HK-2 (cell line): ENCODE results near the gene GRID1.

ENCODE experiments used
- DNase-seq: peaks from one replicate; pipeline ENCODE4 v3.0.0-alpha.2; 2018; ENCODE audit not compliant: unreplicated experiment

The GRID1 gene

GRCh38 chr10:85618841-85619240 lies 747.8 kb downstream of the GRID1 start:
- DNase-seq: no peak

- no peak for DNase-seq
Observed at GRCh38 chr10:85617751-85618546, 748.6 kb downstream of the GRID1 start.

- DNase-seq: no peak
Observed at GRCh38 chr10:85615556-85615955, 751.0 kb downstream of the GRID1 start.

GRCh38 chr10:85614981-85615380 lies 751.6 kb downstream of the GRID1 start:
- no peak for DNase-seq

- no peak for DNase-seq
Observed at GRCh38 chr10:85614566-85614965, 752.0 kb downstream of the GRID1 start.

- no peak for DNase-seq
Observed at GRCh38 chr10:85613391-85613790, 753.2 kb downstream of the GRID1 start.

- no peak for DNase-seq
Observed at GRCh38 chr10:85612833-85613232, 753.8 kb downstream of the GRID1 start.

- DNase-seq: no peak
Observed at GRCh38 chr10:85612378-85612775, 754.2 kb downstream of the GRID1 start.

- no peak for DNase-seq
Observed at GRCh38 chr10:85611746-85612377, 754.7 kb downstream of the GRID1 start.

- no peak for DNase-seq
Observed at GRCh38 chr10:85611093-85611740, 755.4 kb downstream of the GRID1 start.

- DNase-seq: no peak
Observed at GRCh38 chr10:85610381-85611092, 756.1 kb downstream of the GRID1 start.

- DNase-seq: no peak
Observed at GRCh38 chr10:85609509-85609908, 757.1 kb downstream of the GRID1 start.

- no peak for DNase-seq
Observed at GRCh38 chr10:85608706-85609105, 757.9 kb downstream of the GRID1 start.

- no peak for DNase-seq
Observed at GRCh38 chr10:85607043-85607695, 759.4 kb downstream of the GRID1 start.

GRCh38 chr10:85606401-85606800 lies 760.2 kb downstream of the GRID1 start:
- no peak for DNase-seq

GRCh38 chr10:85604884-85605283 lies 761.7 kb downstream of the GRID1 start:
- no peak for DNase-seq

- no peak for DNase-seq
Observed at GRCh38 chr10:85604136-85604725, 762.4 kb downstream of the GRID1 start.

GRCh38 chr10:85603151-85603940 lies 763.2 kb downstream of the GRID1 start:
- no peak for DNase-seq

- no peak for DNase-seq
Observed at GRCh38 chr10:85602713-85603112, 763.9 kb downstream of the GRID1 start.

- no peak for DNase-seq
Observed at GRCh38 chr10:85602306-85602705, 764.3 kb downstream of the GRID1 start.

- DNase-seq: no peak
Observed at GRCh38 chr10:85601526-85601925, 765.1 kb downstream of the GRID1 start.
